H9 (cell line): ENCODE data around the gene CSAD. TPM values are rescaled to one million over a fixed set of nuclear protein-coding genes. Genes with fewer than 3 reads are reported as not detected.

Source experiments
- DNase-seq: peaks from one replicate; pipeline ENCODE4 v3.0.0-alpha.2; 2017
- H2AFZ ChIP-seq: one replicate; pipeline ENCODE4 v1.6.1; 2013; ENCODE audit warnings: mild to moderate bottlenecking, low read length, control low read depth, moderate library complexity
- H2AK5ac ChIP-seq: 2 replicates; pipeline ENCODE4 v1.6.1; 2013; ENCODE audit warnings: low read length, control low read depth, mixed read lengths; ENCODE audit not compliant: insufficient read length
- H2BK120ac ChIP-seq: one replicate; pipeline ENCODE4 v1.6.1; 2013; ENCODE audit warnings: low read depth, mild to moderate bottlenecking, low read length, control low read depth, inconsistent platforms; ENCODE audit not compliant: poor library complexity, severe bottlenecking
- H2BK12ac ChIP-seq: 2 replicates; pipeline ENCODE4 v1.6.1; 2013; ENCODE audit warnings: low read length, control low read depth, mixed read lengths, low read depth; ENCODE audit not compliant: insufficient read length
- H2BK15ac ChIP-seq: 2 replicates; pipeline ENCODE4 v1.6.1; 2013; ENCODE audit warnings: low read depth, low read length, control low read depth
- H2BK20ac ChIP-seq: one replicate; pipeline ENCODE4 v1.6.1; 2013; ENCODE audit warnings: low read depth, mild to moderate bottlenecking, low read length, control low read depth, inconsistent platforms; ENCODE audit not compliant: poor library complexity, severe bottlenecking
- H2BK5ac ChIP-seq: 2 replicates; pipeline ENCODE4 v1.6.1; 2013; ENCODE audit warnings: low read length, control low read depth, mixed read lengths; ENCODE audit not compliant: insufficient read length
- H3K14ac ChIP-seq: 2 replicates; pipeline ENCODE4 v1.6.1; 2013; ENCODE audit warnings: low read length, control low read depth; ENCODE audit not compliant: insufficient read depth
- H3K18ac ChIP-seq: 2 replicates; pipeline ENCODE4 v1.6.1; 2013; ENCODE audit warnings: low read depth, mild to moderate bottlenecking, mixed read lengths, low read length, control low read depth; ENCODE audit not compliant: insufficient read length
- H3K23ac ChIP-seq: 2 replicates; pipeline ENCODE4 v1.6.1; 2013; ENCODE audit warnings: low read length, control low read depth, mixed read lengths, low read depth; ENCODE audit not compliant: insufficient read length
- H3K23me2 ChIP-seq: 2 replicates; pipeline ENCODE4 v1.6.1; 2013; ENCODE audit warnings: low read depth, mild to moderate bottlenecking, mixed read lengths, low read length, control low read depth; ENCODE audit not compliant: insufficient read length, poor library complexity, severe bottlenecking
- H3K27ac ChIP-seq: 2 replicates; pipeline ENCODE4 v1.5.1; 2013; ENCODE audit warnings: low read length, control low read depth, mixed read lengths, low read depth; ENCODE audit not compliant: insufficient read length
- H3K27me3 ChIP-seq: 2 replicates; pipeline ENCODE4 v1.6.1; 2013; ENCODE audit warnings: low read length, control low read depth, inconsistent platforms; ENCODE audit not compliant: insufficient read depth
- H3K4ac ChIP-seq: 2 replicates; pipeline ENCODE4 v1.6.1; 2013; ENCODE audit warnings: low read depth, mild to moderate bottlenecking, control low read depth, inconsistent platforms, low read length, moderate library complexity
- H3K4me1 ChIP-seq: 2 replicates; pipeline ENCODE4 v1.6.1; 2013; ENCODE audit warnings: low read length, control low read depth, inconsistent platforms; ENCODE audit not compliant: insufficient read depth
- H3K4me2 ChIP-seq: 2 replicates; pipeline ENCODE4 v1.6.1; 2013; ENCODE audit warnings: low read length, control low read depth, mixed read lengths; ENCODE audit not compliant: insufficient read length, insufficient read depth
- H3K56ac ChIP-seq: 2 replicates; pipeline ENCODE4 v1.6.1; 2013; ENCODE audit warnings: low read depth, mild to moderate bottlenecking, mixed read lengths, low read length, control low read depth; ENCODE audit not compliant: insufficient read length
- H3K79me1 ChIP-seq: 2 replicates; pipeline ENCODE4 v1.6.1; 2013; ENCODE audit warnings: low read depth, mild to moderate bottlenecking, moderate library complexity, low read length, control low read depth, inconsistent platforms; ENCODE audit not compliant: insufficient read depth, poor library complexity, severe bottlenecking
- H3K79me2 ChIP-seq: 2 replicates; pipeline ENCODE4 v1.6.1; 2013; ENCODE audit warnings: low read length, control low read depth, inconsistent platforms; ENCODE audit not compliant: insufficient read depth
- H3K9ac ChIP-seq: 2 replicates; pipeline ENCODE4 v1.6.1; 2013; ENCODE audit warnings: low read length, control low read depth, mixed read lengths; ENCODE audit not compliant: insufficient read length; ENCODE audit errors: extremely low read depth
- H3K9me3 ChIP-seq: one replicate; pipeline ENCODE4 v1.6.1; 2013; ENCODE audit warnings: low read depth, low read length, inconsistent platforms; ENCODE audit not compliant: control insufficient read depth
- H3T11ph ChIP-seq: one replicate; pipeline ENCODE4 v1.6.1; 2013; ENCODE audit warnings: mild to moderate bottlenecking, low read length, control low read depth, inconsistent platforms
- H4K20me1 ChIP-seq: one replicate; pipeline ENCODE4 v1.6.1; 2013; ENCODE audit not compliant: control insufficient read depth, insufficient read length, insufficient read depth
- H4K5ac ChIP-seq: 2 replicates; pipeline ENCODE4 v1.6.1; 2013; ENCODE audit warnings: low read depth, mild to moderate bottlenecking, mixed read lengths, low read length, control low read depth; ENCODE audit not compliant: insufficient read length
- H4K8ac ChIP-seq: replicated peaks from 2 replicates; pipeline ENCODE4 v1.6.1; 2013; ENCODE audit warnings: low read length, control low read depth, mixed read lengths, low read depth; ENCODE audit not compliant: insufficient read length
- H4K91ac ChIP-seq: 2 replicates; pipeline ENCODE4 v1.6.1; 2013; ENCODE audit warnings: low read depth, mild to moderate bottlenecking, moderate library complexity, mixed read lengths, low read length, control low read depth; ENCODE audit not compliant: insufficient read length
- H3K27ac Mint-ChIP-seq, 3 experiments: 2 replicates in 2 of 3; 3 replicates in 1 of 3; pipeline ENCODE4 v1.8.0; 2020 to 2021; ENCODE audit warnings: mixed read lengths in 3 of 3, mild to moderate bottlenecking in 1 of 3, moderate library complexity in 1 of 3
- H3K27me3 Mint-ChIP-seq: 2 replicates; pipeline ENCODE4 v1.8.0; 2021; ENCODE audit warnings: low read depth, mild to moderate bottlenecking, moderate library complexity, mixed read lengths
- H3K36me3 Mint-ChIP-seq, 3 experiments: 2 replicates in 2 of 3; 3 replicates in 1 of 3; pipeline ENCODE4 v1.8.0; 2020 to 2021; ENCODE audit warnings: low read depth in 3 of 3, mixed read lengths in 3 of 3; ENCODE audit not compliant: insufficient read depth in 1 of 3
- H3K4me1 Mint-ChIP-seq, 2 experiments: 2 replicates each; pipeline ENCODE4 v1.8.0; 2020; ENCODE audit warnings: mixed read lengths in 2 of 2
- H3K4me3 Mint-ChIP-seq, 2 experiments: 2 replicates in 1 of 2; 3 replicates in 1 of 2; pipeline ENCODE4 v1.8.0; 2020 to 2021; ENCODE audit warnings: mild to moderate bottlenecking in 2 of 2, mixed read lengths in 2 of 2, moderate library complexity in 1 of 2
- H3K9me3 Mint-ChIP-seq, 2 experiments: 2 replicates in 1 of 2; 3 replicates in 1 of 2; pipeline ENCODE4 v1.8.0; 2020; ENCODE audit warnings: mild to moderate bottlenecking in 2 of 2, mixed read lengths in 2 of 2, moderate library complexity in 1 of 2
- WGBS: extraction: QIAGEN DNeasy Blood & Tissue Kit; methylation state at CpG from one replicate; pipeline ENCODE4 v1.1.7; 2013; ENCODE audit warnings: missing lambda C conversion rate, low lambda C conversion rate, mixed read lengths; ENCODE audit not compliant: insufficient read length; ENCODE audit errors: extremely low coverage; 5-methylcytosine and 5-hydroxymethylcytosine counted together
- total RNA-seq: library from RNA; stranded (reverse); gene quantifications from 2 replicates; pipeline ENCODE4 v1.2.1, GENCODE V29; 2021
- TF ChIP-seq, protein P1 (sequence below): fragments of 200-600 bp; sonication (generic); conservative IDR thresholded peaks from 3 replicates; pipeline ENCODE4 v1.8.0; 2021; ENCODE audit warnings: antibody characterized with exemption, mild to moderate bottlenecking

Gene CSAD
- total RNA-seq, 1 experiment from 2014 or later, result 7.4 TPM

DNA sequence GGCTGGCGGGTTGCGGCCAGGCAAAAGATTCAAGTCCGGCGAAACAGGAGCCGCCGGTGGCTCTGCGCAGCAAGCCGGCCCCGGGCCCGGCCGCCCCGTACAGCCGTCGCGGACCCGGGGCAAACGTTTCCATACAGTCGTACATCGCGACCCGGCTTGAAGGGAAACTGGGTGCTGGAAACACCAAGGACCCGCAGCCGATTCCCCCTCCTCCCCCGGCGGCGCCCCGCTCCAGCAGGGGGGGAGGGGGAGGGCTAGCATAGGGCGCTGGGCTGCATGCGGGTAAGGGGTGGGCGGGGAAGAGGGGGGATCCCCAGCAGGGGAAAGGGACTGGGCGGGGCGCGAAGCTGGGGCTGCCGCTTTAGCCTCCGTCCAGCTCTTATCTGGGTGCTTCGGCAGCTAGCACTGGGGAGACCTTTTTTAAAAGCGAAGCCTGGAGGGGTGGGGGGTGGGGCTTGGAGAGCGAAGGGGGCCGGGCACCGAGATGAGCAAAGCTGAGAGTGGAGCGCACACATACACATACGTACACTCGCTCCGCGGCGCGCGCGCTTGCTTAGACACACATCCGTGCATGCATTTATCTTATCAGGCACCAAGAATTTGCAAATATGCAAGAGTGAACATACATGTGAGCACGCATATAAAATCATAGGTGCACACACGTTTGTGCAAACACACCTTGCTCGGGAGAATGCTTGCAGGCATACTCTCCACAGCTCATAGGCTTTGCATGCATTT is 39.4 kb upstream of the CSAD start:
- Histone ChIP-seq H3T11ph (no peak overlapping the region), H3K4me1 (peaks cover 38% of the 10 kb centered on the region; the same call in 1 of the 2 replicates), H3K23me2 (peaks cover 22% of the 10 kb centered on the region), H3K14ac (no peak overlapping the region), H2BK12ac (no peak overlapping the region), H3K27me3 (peaks cover 3% of the 10 kb centered on the region; the same call in 1 of the 2 replicates), H3K18ac (no peak overlapping the region), H3K4ac (no peak overlapping the region), H3K79me1 (no peaks in the 10 kb centered on the region), H3K9me3 (no peaks in the 10 kb centered on the region), H4K20me1 (no peaks in the 10 kb centered on the region), H4K8ac (no peak overlapping the region), H3K23ac (no peak overlapping the region), H2BK120ac (no peak overlapping the region), H2AFZ (no peak overlapping the region), H2BK20ac (no peak overlapping the region), H3K4me2 (peak overlapping the region; percentile 99), H3K27ac (no peak overlapping the region), H2BK15ac (no peak overlapping the region), H3K9ac (no peak overlapping the region), H3K56ac (no peak overlapping the region), H2BK5ac (no peak overlapping the region), H4K91ac (no peak overlapping the region), H2AK5ac (no peak overlapping the region), H3K79me2 (peaks cover 4% of the 10 kb centered on the region; the same call in 1 of the 2 replicates), H4K5ac (no peak overlapping the region)
- Mint-ChIP-seq H3K4me3 (peak overlapping the region; percentile 86 to 94), H3K27ac (peak overlapping the region in 2 of 3 experiments; percentile 91 to 92; a peak in 4 of 7 replicates), H3K4me1 (peaks cover 75 to 76% of the 10 kb centered on the region in 2 experiments), H3K36me3 (peaks cover 0 to 10% (median 4%) of the 10 kb centered on the region in 3 experiments; a peak in 5 of 7 replicates), H3K27me3 (peaks cover 17% of the 10 kb centered on the region), H3K9me3 (no peaks in the 10 kb centered on the region; a peak in 2 of 5 replicates)
- TF ChIP-seq, protein P1, sequence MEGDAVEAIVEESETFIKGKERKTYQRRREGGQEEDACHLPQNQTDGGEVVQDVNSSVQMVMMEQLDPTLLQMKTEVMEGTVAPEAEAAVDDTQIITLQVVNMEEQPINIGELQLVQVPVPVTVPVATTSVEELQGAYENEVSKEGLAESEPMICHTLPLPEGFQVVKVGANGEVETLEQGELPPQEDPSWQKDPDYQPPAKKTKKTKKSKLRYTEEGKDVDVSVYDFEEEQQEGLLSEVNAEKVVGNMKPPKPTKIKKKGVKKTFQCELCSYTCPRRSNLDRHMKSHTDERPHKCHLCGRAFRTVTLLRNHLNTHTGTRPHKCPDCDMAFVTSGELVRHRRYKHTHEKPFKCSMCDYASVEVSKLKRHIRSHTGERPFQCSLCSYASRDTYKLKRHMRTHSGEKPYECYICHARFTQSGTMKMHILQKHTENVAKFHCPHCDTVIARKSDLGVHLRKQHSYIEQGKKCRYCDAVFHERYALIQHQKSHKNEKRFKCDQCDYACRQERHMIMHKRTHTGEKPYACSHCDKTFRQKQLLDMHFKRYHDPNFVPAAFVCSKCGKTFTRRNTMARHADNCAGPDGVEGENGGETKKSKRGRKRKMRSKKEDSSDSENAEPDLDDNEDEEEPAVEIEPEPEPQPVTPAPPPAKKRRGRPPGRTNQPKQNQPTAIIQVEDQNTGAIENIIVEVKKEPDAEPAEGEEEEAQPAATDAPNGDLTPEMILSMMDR, result no peak
- DNase-seq, result peak; percentile 69
- no CpG with 5 or more reads among the region's 53 CpGs for WGBS
